B cell (primary cell): ENCODE results near the gene XRCC4. TPM values are rescaled to one million over a fixed set of nuclear protein-coding genes. Genes with fewer than 3 reads are reported as not detected.

Experiments
- ATAC-seq: fragments of 200-7000 bp; cut with Tn5 transposase; one replicate; pipeline ENCODE4 v1.10.0; 2021; ENCODE audit warnings: low read depth, mild to moderate bottlenecking, moderate number of reproducible peaks, moderate library complexity
- CTCF ChIA-PET: fragments of 350-600 bp; sonication (Branson Sonifier 250); formaldehyde crosslinking; loops from one replicate; lab custom pipeline; 2021; ENCODE audit warnings: antibody characterized with exemption, inconsistent platforms; lab: Charles Lee
- POLR2A ChIA-PET: fragments of 350-600 bp; sonication (Branson Sonifier 250); formaldehyde crosslinking; loops from one replicate; lab custom pipeline; 2021; ENCODE audit warnings: antibody characterized with exemption; lab: Charles Lee
- DNase-seq: peaks from one replicate; pipeline ENCODE4 v3.0.0; 2013
- H2AFZ ChIP-seq: 2 replicates; pipeline ENCODE4 v1.6.1; 2012; ENCODE audit warnings: mild to moderate bottlenecking, low read depth, low read length; ENCODE audit not compliant: insufficient read depth, poor library complexity, severe bottlenecking
- H3K27ac ChIP-seq, 2 donors: 1 replicate in 1 of 2; 2 replicates in 1 of 2; pipeline ENCODE4 v1.5.1; 2012 to 2013; ENCODE audit warnings: low read length in 2 of 2, mild to moderate bottlenecking in 2 of 2, moderate library complexity in 1 of 2
- H3K27me3 ChIP-seq, 4 experiments: fragments of 200-600 bp in 1 of 4; sonication (generic) in 1 of 4; replicated peaks in 1 of 4; 1 replicate in 2 of 4; 2 replicates in 2 of 4; pipeline versions ENCODE4 v1.6.1 to v1.7.0; 2013 to 2016; ENCODE audit warnings: low read length in 3 of 4, mild to moderate bottlenecking in 2 of 4, mixed read lengths in 1 of 4, moderate library complexity in 1 of 4; ENCODE audit not compliant: insufficient read depth in 4 of 4, control insufficient read depth in 3 of 4; ENCODE audit errors: control extremely low read depth in 1 of 4
- H3K36me3 ChIP-seq, 2 experiments: replicated peaks in 1 of 2; 1 replicate in 1 of 2; 2 replicates in 1 of 2; pipeline versions ENCODE4 v1.6.1 to v1.7.1; 2013; ENCODE audit warnings: low read length in 1 of 2; ENCODE audit not compliant: insufficient read depth in 2 of 2, control insufficient read depth in 1 of 2; ENCODE audit errors: control extremely low read depth in 1 of 2, extremely low read depth in 1 of 2
- H3K4me1 ChIP-seq, 2 donors: fragments of 200-600 bp in 1 of 2; sonication (generic) in 1 of 2; 1 replicate in 1 of 2; 2 replicates in 1 of 2; pipeline versions ENCODE4 v1.5.1 to v1.6.1; 2013 to 2017; ENCODE audit warnings: low read length in 2 of 2; ENCODE audit not compliant: control insufficient read depth in 2 of 2, insufficient read depth in 2 of 2
- H3K4me2 ChIP-seq: replicated peaks from 2 replicates; pipeline ENCODE3; 2012; ENCODE audit warnings: mild to moderate bottlenecking, low read depth, low read length; ENCODE audit not compliant: poor library complexity, severe bottlenecking
- H3K4me3 ChIP-seq, 5 experiments: fragments of 200-600 bp in 1 of 5; sonication (generic) in 1 of 5; 1 replicate in 3 of 5; 2 replicates in 2 of 5; pipeline versions ENCODE4 v1.5.1 to v1.7.0; 2011 to 2016; ENCODE audit warnings: low read length in 4 of 5, mild to moderate bottlenecking in 4 of 5, low read depth in 2 of 5, control low read depth in 1 of 5, moderate library complexity in 1 of 5; ENCODE audit not compliant: insufficient read depth in 1 of 5; ENCODE audit errors: control extremely low read depth in 1 of 5, extremely low read depth in 1 of 5
- H3K79me2 ChIP-seq: fragments of 200-600 bp; sonication (generic); one replicate; pipeline ENCODE4 v1.6.0; 2016; ENCODE audit warnings: low read length; ENCODE audit not compliant: control insufficient read depth, insufficient read depth
- H3K9ac ChIP-seq: fragments of 200-600 bp; sonication (generic); 2 replicates; pipeline ENCODE4 v1.6.1; 2017; ENCODE audit warnings: mild to moderate bottlenecking, low read length, moderate library complexity
- H3K9me3 ChIP-seq, 3 donors: one replicate each; pipeline versions ENCODE4 v1.6.1 to v1.7.1; 2013; ENCODE audit warnings: low read length in 2 of 3; ENCODE audit not compliant: control insufficient read depth in 2 of 3, insufficient read depth in 1 of 3; ENCODE audit errors: control extremely low read depth in 1 of 3
- H4K20me1 ChIP-seq: 2 replicates; pipeline ENCODE4 v1.6.0; 2012; ENCODE audit warnings: mild to moderate bottlenecking, low read length; ENCODE audit not compliant: insufficient read depth, control insufficient read depth, poor library complexity, severe bottlenecking
- H3K27ac Mint-ChIP-seq: one replicate; pipeline ENCODE4 v1.8.0; 2021; ENCODE audit warnings: mixed read lengths
- H3K27me3 Mint-ChIP-seq: one replicate; pipeline ENCODE4 v1.8.0; 2021; ENCODE audit warnings: mixed read lengths
- H3K4me1 Mint-ChIP-seq: one replicate; pipeline ENCODE4 v1.8.0; 2021; ENCODE audit warnings: mixed read lengths
- H3K4me3 Mint-ChIP-seq: one replicate; pipeline ENCODE4 v1.8.0; 2021; ENCODE audit warnings: mixed read lengths
- H3K9me3 Mint-ChIP-seq: one replicate; pipeline ENCODE4 v1.8.0; 2022; ENCODE audit warnings: mixed read lengths; ENCODE audit not compliant: insufficient read depth
- EZH2 ChIP-seq: IDR thresholded peaks from 2 replicates; pipeline ENCODE4 v1.6.1; 2012; ENCODE audit warnings: borderline replicate concordance, low read depth, mild to moderate bottlenecking, moderate library complexity, low read length; ENCODE audit not compliant: insufficient read depth, poor library complexity, severe bottlenecking
- WGBS: methylation state at CpG from one replicate; pipeline ENCODE4 v1.1.5; 2013; ENCODE audit warnings: missing lambda C conversion rate; ENCODE audit not compliant: insufficient coverage; 5-methylcytosine and 5-hydroxymethylcytosine counted together
- intact Hi-C: fragments of 100-400 bp; cut with micrococcal nuclease; formaldehyde crosslinking; loops from one replicate; pipeline ENCODE4 v1.10.0; 2022
- polyA plus RNA-seq: library from polyadenylated mRNA; depleted of rRNA; stranded (reverse); fragments of >200 nt; gene quantifications from 2 replicates; pipeline ENCODE4 v1.2.3, GENCODE V29; 2012
- total RNA-seq, 2 donors: library from RNA; stranded (reverse); fragments of 120-200 nt in 1 of 2; gene quantifications; 1 replicate in 1 of 2; 2 replicates in 1 of 2; pipeline versions ENCODE4 v1.2.3 to v1.2.4, GENCODE V29; 2013 to 2022
- TF ChIP-seq, protein P1 (sequence below): fragments of 200-600 bp; IDR thresholded peaks from one replicate; pipeline ENCODE4 v1.8.0; 2022; ENCODE audit warnings: antibody characterized with exemption, mild to moderate bottlenecking

XRCC4 gene
- total and polyA plus RNA-seq, 2 donors (not counting 1 experiment from before 2014, with no cell fraction given) = 1.3 to 7.7 TPM

GRCh38 chr5:83082750-83083149 is 5.4 kb downstream of the XRCC4 start:
- ATAC-seq = no peak
- CTCF ChIA-PET = no interaction called here
- H3K79me2 ChIP-seq = peaks cover 63% of the 10 kb centered on the region

DNA sequence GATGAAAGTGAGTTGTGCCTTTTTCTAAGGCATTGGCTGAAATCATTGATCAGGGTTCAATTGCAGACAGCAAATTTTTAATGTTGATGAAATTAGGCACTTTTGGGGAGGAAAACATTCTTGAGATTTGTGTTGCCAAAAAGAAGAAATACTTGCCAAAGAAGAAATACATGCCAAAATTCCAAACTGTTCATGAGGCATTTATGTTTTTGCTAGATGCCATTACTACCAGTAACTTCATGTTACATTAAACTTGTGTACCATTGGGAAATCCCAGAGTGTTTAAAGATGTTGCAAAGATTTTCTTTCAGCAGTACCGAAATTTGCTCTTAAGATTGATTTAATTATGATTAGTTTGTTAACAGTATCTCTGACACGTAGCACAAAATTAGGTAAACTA is 7.0 kb downstream of the XRCC4 start:
- H3K79me2 ChIP-seq = peaks cover 54% of the 10 kb centered on the region
- H3K4me2 ChIP-seq = no peak overlapping the region
- H3K27me3 ChIP-seq = no peaks in the 10 kb centered on the region
- no peak for TF ChIP-seq EZH2
- TF ChIP-seq, protein P1, sequence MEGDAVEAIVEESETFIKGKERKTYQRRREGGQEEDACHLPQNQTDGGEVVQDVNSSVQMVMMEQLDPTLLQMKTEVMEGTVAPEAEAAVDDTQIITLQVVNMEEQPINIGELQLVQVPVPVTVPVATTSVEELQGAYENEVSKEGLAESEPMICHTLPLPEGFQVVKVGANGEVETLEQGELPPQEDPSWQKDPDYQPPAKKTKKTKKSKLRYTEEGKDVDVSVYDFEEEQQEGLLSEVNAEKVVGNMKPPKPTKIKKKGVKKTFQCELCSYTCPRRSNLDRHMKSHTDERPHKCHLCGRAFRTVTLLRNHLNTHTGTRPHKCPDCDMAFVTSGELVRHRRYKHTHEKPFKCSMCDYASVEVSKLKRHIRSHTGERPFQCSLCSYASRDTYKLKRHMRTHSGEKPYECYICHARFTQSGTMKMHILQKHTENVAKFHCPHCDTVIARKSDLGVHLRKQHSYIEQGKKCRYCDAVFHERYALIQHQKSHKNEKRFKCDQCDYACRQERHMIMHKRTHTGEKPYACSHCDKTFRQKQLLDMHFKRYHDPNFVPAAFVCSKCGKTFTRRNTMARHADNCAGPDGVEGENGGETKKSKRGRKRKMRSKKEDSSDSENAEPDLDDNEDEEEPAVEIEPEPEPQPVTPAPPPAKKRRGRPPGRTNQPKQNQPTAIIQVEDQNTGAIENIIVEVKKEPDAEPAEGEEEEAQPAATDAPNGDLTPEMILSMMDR = no peak
- H3K4me3 Mint-ChIP-seq = no peak overlapping the region
- no peaks in the 10 kb centered on the region for H4K20me1 ChIP-seq
- no peaks in the 10 kb centered on the region for H3K36me3 ChIP-seq
- POLR2A ChIA-PET = no interaction called here
- no peaks in the 10 kb centered on the region for H3K4me1 Mint-ChIP-seq
- no peaks in the 10 kb centered on the region for H3K4me1 ChIP-seq
- WGBS = no CpG with 5 or more reads among the region's 2 CpGs
- intact Hi-C loops = no loop called here
- H3K9me3 Mint-ChIP-seq = no peaks in the 10 kb centered on the region
- H2AFZ ChIP-seq = no peak overlapping the region
- no peak overlapping the region for H3K27ac Mint-ChIP-seq
- no peak overlapping the region for H3K4me3 ChIP-seq
- H3K27ac ChIP-seq = no peak overlapping the region
- no peak overlapping the region for H3K9ac ChIP-seq
- no peaks in the 10 kb centered on the region for H3K27me3 Mint-ChIP-seq
- no peak for DNase-seq
- H3K9me3 ChIP-seq = no peaks in the 10 kb centered on the region
- ATAC-seq = no peak
- CTCF ChIA-PET = interaction anchor here (1.3 kb wide), 1 partner anchor 10 kb away, joined by 3 read pairs; no protein-coding TSS in a partner anchor

More at GRCh38 chr5:83082750-83083149, 5.4 kb downstream of the XRCC4 start:
- Histone ChIP-seq H2AFZ (no peak overlapping the region), H3K27ac (no peak overlapping the region), H3K4me2 (no peak overlapping the region), H3K9ac (no peak overlapping the region), H3K27me3 (no peaks in the 10 kb centered on the region), H3K9me3 (no peaks in the 10 kb centered on the region), H3K4me3 (no peak overlapping the region), H3K4me1 (peaks cover 5 to 8% of the 10 kb centered on the region in 2 donors), H3K36me3 (no peaks in the 10 kb centered on the region), H4K20me1 (no peaks in the 10 kb centered on the region)
- no peak for TF ChIP-seq EZH2
- TF ChIP-seq, protein P1 = no peak
- no peak overlapping the region for H3K4me3 Mint-ChIP-seq
- POLR2A ChIA-PET = no interaction called here
- H3K9me3 Mint-ChIP-seq = no peaks in the 10 kb centered on the region
- intact Hi-C loops = no loop called here
- H3K4me1 Mint-ChIP-seq = peaks cover 10% of the 10 kb centered on the region
- no peak for DNase-seq
- H3K27ac Mint-ChIP-seq = no peak overlapping the region
- no peaks in the 10 kb centered on the region for H3K27me3 Mint-ChIP-seq
